Osteocyte (in vitro differentiated cells): ENCODE results near the gene LRRC4C. TPM values are rescaled to one million over a fixed set of nuclear protein-coding genes. Genes with fewer than 3 reads are reported as not detected.

Experiments
- DNase-seq: peaks from one replicate; pipeline ENCODE4 v3.0.0; 2021; ENCODE audit warnings: mixed read lengths; ENCODE audit not compliant: unreplicated experiment; ENCODE audit errors: extremely low spot score
- H3K27ac Mint-ChIP-seq: one replicate; pipeline ENCODE4 v1.8.0; 2021; ENCODE audit warnings: mild to moderate bottlenecking, mixed read lengths; ENCODE audit not compliant: unreplicated experiment
- H3K27me3 Mint-ChIP-seq: one replicate; pipeline ENCODE4 v1.8.0; 2021; ENCODE audit warnings: mixed read lengths; ENCODE audit not compliant: unreplicated experiment
- H3K36me3 Mint-ChIP-seq: one replicate; pipeline ENCODE4 v1.8.0; 2021; ENCODE audit warnings: mixed read lengths; ENCODE audit not compliant: unreplicated experiment
- H3K4me1 Mint-ChIP-seq: one replicate; pipeline ENCODE4 v1.8.0; 2021; ENCODE audit warnings: mixed read lengths; ENCODE audit not compliant: unreplicated experiment
- H3K4me3 Mint-ChIP-seq: one replicate; pipeline ENCODE4 v1.8.0; 2021; ENCODE audit warnings: mild to moderate bottlenecking, moderate library complexity, mixed read lengths; ENCODE audit not compliant: unreplicated experiment
- H3K9me3 Mint-ChIP-seq: one replicate; pipeline ENCODE4 v1.8.0; 2021; ENCODE audit warnings: mixed read lengths; ENCODE audit not compliant: unreplicated experiment
- CTCF ChIP-seq: fragments of 200-600 bp; sonication (generic); IDR thresholded peaks from 2 replicates; pipeline ENCODE4 v1.5.0; 2021; ENCODE audit warnings: antibody characterized with exemption, mild to moderate bottlenecking, moderate library complexity
- total RNA-seq: library from RNA; stranded (reverse); gene quantifications from 2 replicates; pipeline ENCODE4 v1.2.1, GENCODE V29; 2021

Gene LRRC4C
- total RNA-seq, 1 donor from 2014 or later: 0.16 TPM

- no peak overlapping the region for H3K4me3 Mint-ChIP-seq
- peaks cover under 1% of the 10 kb centered on the region for H3K9me3 Mint-ChIP-seq
- no peaks in the 10 kb centered on the region for H3K27me3 Mint-ChIP-seq
- DNase-seq: no peak
- no peaks in the 10 kb centered on the region for H3K4me1 Mint-ChIP-seq
- TF ChIP-seq CTCF: no peak
- H3K36me3 Mint-ChIP-seq: no peaks in the 10 kb centered on the region
- no peak overlapping the region for H3K27ac Mint-ChIP-seq
Measured at GRCh38 chr11:40573254-40573891, 886.1 kb downstream of the LRRC4C start.

GRCh38 chr11:40569947-40570531, 889.4 kb downstream of the LRRC4C start:
- no peaks in the 10 kb centered on the region for H3K36me3 Mint-ChIP-seq
- no peak for DNase-seq
- no peaks in the 10 kb centered on the region for H3K9me3 Mint-ChIP-seq
- no peaks in the 10 kb centered on the region for H3K27me3 Mint-ChIP-seq
- H3K27ac Mint-ChIP-seq: no peak overlapping the region
- H3K4me1 Mint-ChIP-seq: no peaks in the 10 kb centered on the region
- no peak overlapping the region for H3K4me3 Mint-ChIP-seq
- TF ChIP-seq CTCF: no peak

DNA sequence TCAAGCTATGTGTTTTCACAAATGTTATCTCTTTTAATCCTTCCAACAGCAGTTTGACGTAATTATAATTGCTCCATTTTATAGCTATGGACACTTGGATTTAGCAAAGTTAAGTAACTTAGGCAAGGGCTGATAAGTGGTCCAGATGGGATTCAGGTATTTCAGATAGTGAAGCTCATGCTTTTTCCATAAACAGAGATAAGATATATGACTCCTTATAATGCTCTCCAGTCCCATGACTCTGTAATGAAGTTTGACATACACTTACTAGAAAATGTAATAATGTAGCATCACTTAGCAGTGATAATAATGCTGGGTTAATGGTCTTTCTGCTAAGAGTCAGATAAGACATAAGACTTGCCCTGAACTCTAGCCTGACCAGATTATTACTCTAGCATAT, 892.1 kb downstream of the LRRC4C start:
- no peak overlapping the region for H3K27ac Mint-ChIP-seq
- no peaks in the 10 kb centered on the region for H3K4me1 Mint-ChIP-seq
- H3K4me3 Mint-ChIP-seq: no peak overlapping the region
- no peak for DNase-seq
- no peak for TF ChIP-seq CTCF
- H3K36me3 Mint-ChIP-seq: no peaks in the 10 kb centered on the region
- no peaks in the 10 kb centered on the region for H3K27me3 Mint-ChIP-seq
- peaks cover 6% of the 10 kb centered on the region for H3K9me3 Mint-ChIP-seq

GRCh38 chr11:40544162-40544561, 915.3 kb downstream of the LRRC4C start:
- Mint-ChIP-seq H3K27ac (no peak overlapping the region), H3K9me3 (no peaks in the 10 kb centered on the region), H3K4me3 (no peak overlapping the region), H3K36me3 (no peaks in the 10 kb centered on the region), H3K4me1 (no peaks in the 10 kb centered on the region), H3K27me3 (no peaks in the 10 kb centered on the region)
- DNase-seq: no peak
- no peak for TF ChIP-seq CTCF

DNA sequence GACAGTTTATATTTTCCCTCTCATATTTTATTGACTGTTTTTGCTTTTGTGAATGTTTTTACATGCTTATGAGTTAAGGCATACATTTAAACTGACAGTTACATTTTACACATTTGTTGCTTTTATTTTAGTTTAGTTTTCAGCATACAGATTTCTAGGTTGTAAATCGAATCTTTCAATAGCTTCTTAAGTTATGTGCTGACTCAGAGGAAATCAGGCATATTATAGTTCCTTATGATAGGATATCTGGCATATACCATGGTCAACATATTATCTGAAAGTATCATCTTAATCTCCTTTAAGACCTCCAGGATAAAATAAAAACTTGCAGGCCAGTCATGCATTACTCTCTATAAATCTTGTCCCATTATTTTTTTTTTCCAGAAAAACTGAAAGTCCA, 916.6 kb downstream of the LRRC4C start:
- DNase-seq: no peak
- Mint-ChIP-seq H3K9me3 (no peaks in the 10 kb centered on the region), H3K27ac (no peak overlapping the region), H3K4me1 (no peaks in the 10 kb centered on the region), H3K36me3 (no peaks in the 10 kb centered on the region), H3K4me3 (no peak overlapping the region), H3K27me3 (no peaks in the 10 kb centered on the region)
- TF ChIP-seq CTCF: no peak
